Loucy (cell line): Measurements from ENCODE around the gene SULT1C4.

ENCODE experiments used
- EZH2phosphoT487 ChIP-seq: fragments of 200-600 bp; IDR thresholded peaks from 2 replicates; pipeline ENCODE4 v1.6.1; 2018; ENCODE audit warnings: antibody characterized with exemption, mild to moderate bottlenecking, moderate library complexity, borderline replicate concordance
- TF ChIP-seq, protein P1 (sequence below): fragments of 200-600 bp; sonication (generic); conservative IDR thresholded peaks from 2 replicates; pipeline ENCODE4 v1.5.1; 2014; ENCODE audit warnings: mild to moderate bottlenecking, antibody characterized with exemption, low read length

DNA sequence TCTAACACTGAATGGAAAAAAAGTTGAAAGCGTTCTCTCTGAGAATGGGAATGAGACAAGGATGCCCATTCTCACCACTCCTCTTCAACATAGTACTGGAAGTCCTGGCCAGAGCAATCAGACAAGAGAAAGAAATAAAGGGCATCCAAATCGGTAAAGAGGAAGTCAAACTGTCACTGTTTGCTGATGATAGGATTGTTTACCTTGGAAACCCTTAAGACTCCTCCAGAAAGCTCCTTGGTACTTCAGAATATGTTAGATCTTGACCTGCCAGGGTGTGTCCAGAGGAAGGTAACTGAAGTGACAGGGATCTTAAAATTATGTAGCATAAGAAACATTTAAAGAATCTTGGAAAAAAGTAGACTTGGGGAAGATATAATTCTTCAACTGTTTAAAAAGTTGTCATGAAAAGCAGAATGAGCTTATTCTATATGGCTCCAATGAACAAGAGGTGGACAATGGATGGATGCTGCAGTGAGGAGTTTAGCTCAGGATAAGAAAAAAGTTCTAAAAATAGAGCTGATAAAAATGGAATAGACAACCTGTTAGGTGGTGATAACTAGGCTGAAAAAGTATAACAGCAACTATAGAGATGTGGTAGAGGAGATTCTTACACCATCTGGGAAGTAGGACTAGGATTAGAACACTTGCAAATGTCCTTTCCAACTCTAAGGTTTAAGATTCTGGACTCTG is 16.8 kb upstream of the SULT1C4 start:
- TF ChIP-seq, protein P1, sequence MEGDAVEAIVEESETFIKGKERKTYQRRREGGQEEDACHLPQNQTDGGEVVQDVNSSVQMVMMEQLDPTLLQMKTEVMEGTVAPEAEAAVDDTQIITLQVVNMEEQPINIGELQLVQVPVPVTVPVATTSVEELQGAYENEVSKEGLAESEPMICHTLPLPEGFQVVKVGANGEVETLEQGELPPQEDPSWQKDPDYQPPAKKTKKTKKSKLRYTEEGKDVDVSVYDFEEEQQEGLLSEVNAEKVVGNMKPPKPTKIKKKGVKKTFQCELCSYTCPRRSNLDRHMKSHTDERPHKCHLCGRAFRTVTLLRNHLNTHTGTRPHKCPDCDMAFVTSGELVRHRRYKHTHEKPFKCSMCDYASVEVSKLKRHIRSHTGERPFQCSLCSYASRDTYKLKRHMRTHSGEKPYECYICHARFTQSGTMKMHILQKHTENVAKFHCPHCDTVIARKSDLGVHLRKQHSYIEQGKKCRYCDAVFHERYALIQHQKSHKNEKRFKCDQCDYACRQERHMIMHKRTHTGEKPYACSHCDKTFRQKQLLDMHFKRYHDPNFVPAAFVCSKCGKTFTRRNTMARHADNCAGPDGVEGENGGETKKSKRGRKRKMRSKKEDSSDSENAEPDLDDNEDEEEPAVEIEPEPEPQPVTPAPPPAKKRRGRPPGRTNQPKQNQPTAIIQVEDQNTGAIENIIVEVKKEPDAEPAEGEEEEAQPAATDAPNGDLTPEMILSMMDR = no peak
- TF ChIP-seq EZH2phosphoT487 = no peak
